Measurements from ENCODE around the gene SPOCK1. TPM values are rescaled to one million over a fixed set of nuclear protein-coding genes. Genes with fewer than 3 reads are reported as not detected.

SPOCK1 gene
- total RNA-seq, 1 experiment from 2014 or later: 4.0 TPM

DNA sequence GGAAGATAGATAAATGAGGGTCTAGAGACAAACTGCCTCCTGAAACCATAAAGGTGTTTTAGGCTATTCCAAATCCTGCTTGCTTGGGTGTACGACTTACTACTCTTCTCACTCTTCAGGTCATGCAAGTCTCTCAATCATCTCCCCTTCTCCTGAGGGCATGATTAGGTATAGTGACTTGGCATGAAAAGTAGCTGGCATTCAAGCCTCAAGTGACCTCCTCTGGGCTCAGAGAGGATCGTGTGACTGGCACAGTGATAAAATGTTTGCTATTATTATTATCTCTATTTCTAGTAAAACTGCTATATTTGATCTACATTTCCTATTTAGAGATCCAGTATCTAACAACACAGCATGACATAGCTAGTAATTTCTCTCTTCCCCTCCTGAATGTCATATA lies 494.8 kb downstream of the SPOCK1 start:
- H3K9me3 ChIP-seq (ENCODE audit: low read depth, low read length, poor library complexity, severe bottlenecking): no peaks in the 10 kb centered on the region
- BruUV-seq (replicated peaks): no TSS peak
- H3K36me3 ChIP-seq (ENCODE audit: insufficient read depth, low read length, poor library complexity, severe bottlenecking): no peaks in the 10 kb centered on the region
- H3K4me1 ChIP-seq (ENCODE audit: insufficient read depth, low read length, poor library complexity, severe bottlenecking): no peaks in the 10 kb centered on the region
- no peak for DNase-seq (ENCODE audit: low spot score)
- no peak for TF ChIP-seq EZH2 (IDR thresholded peaks at IDR 0.05; ENCODE audit: borderline replicate concordance, low read depth, low read length, poor library complexity, severe bottlenecking)
- TF ChIP-seq, protein P1, sequence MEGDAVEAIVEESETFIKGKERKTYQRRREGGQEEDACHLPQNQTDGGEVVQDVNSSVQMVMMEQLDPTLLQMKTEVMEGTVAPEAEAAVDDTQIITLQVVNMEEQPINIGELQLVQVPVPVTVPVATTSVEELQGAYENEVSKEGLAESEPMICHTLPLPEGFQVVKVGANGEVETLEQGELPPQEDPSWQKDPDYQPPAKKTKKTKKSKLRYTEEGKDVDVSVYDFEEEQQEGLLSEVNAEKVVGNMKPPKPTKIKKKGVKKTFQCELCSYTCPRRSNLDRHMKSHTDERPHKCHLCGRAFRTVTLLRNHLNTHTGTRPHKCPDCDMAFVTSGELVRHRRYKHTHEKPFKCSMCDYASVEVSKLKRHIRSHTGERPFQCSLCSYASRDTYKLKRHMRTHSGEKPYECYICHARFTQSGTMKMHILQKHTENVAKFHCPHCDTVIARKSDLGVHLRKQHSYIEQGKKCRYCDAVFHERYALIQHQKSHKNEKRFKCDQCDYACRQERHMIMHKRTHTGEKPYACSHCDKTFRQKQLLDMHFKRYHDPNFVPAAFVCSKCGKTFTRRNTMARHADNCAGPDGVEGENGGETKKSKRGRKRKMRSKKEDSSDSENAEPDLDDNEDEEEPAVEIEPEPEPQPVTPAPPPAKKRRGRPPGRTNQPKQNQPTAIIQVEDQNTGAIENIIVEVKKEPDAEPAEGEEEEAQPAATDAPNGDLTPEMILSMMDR (conservative IDR thresholded peaks at IDR 0.05; ENCODE audit: low read depth, low read length): no peak
- intact Hi-C loops (cut with micrococcal nuclease; ENCODE audit: unreplicated experiment): no loop called here
- ChIA-PET CTCF (no interaction called here), POLR2A (ENCODE audit: low non-redundant PET) (no interaction called here)
- H3K4me3 ChIP-seq (ENCODE audit: low read depth, low read length, poor library complexity, severe bottlenecking): no peak overlapping the region
- peaks cover 47% of the 10 kb centered on the region for H3K27me3 ChIP-seq (replicated peaks; ENCODE audit: insufficient read depth, low read depth, low read length, poor library complexity)
- no peak overlapping the region for H3K27ac ChIP-seq (ENCODE audit: low read depth, low read length, poor library complexity, severe bottlenecking)

GRCh38 chr5:137001026-137001569 lies 498.0 kb downstream of the SPOCK1 start:
- POLR2A ChIA-PET (ENCODE audit: low non-redundant PET): no interaction called here
- Histone ChIP-seq H3K4me3 (ENCODE audit: low read depth, low read length, poor library complexity, severe bottlenecking) (no peak overlapping the region), H3K27ac (ENCODE audit: low read depth, low read length, poor library complexity, severe bottlenecking) (no peak overlapping the region), H3K27me3 (replicated peaks; ENCODE audit: insufficient read depth, low read depth, low read length, poor library complexity) (peaks cover 48% of the 10 kb centered on the region), H3K4me1 (ENCODE audit: insufficient read depth, low read length, poor library complexity, severe bottlenecking) (no peaks in the 10 kb centered on the region), H3K9me3 (ENCODE audit: low read depth, low read length, poor library complexity, severe bottlenecking) (no peaks in the 10 kb centered on the region), H3K36me3 (ENCODE audit: insufficient read depth, low read length, poor library complexity, severe bottlenecking) (no peaks in the 10 kb centered on the region)
- CTCF ChIA-PET: no interaction called here
- DNase-seq (ENCODE audit: low spot score): no peak
- no peak for TF ChIP-seq EZH2 (IDR thresholded peaks at IDR 0.05; ENCODE audit: borderline replicate concordance, low read depth, low read length, poor library complexity, severe bottlenecking)
- TF ChIP-seq, protein P1 (conservative IDR thresholded peaks at IDR 0.05; ENCODE audit: low read depth, low read length): no peak
- BruUV-seq (replicated peaks): no TSS peak
- intact Hi-C loops (cut with micrococcal nuclease; ENCODE audit: unreplicated experiment): no loop called here

DNA sequence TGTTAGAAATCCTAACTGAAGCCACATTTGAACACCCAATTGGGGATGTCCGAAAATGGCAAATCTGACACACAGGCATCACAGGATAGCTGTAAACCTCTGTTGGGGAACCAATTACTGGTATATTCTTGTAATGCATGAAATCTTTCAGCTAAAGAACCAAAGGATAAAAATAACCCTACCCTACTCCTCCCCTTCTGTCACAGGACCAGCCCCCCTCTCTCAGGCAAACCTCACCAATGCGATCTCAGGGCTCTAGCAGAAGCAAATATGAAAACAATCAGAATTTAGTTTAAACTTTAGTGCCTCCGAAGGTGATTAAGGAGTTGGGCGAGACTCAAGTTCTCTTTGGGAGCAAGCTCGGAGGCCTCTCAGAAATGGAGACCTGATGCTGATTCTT lies 499.3 kb downstream of the SPOCK1 start:
- H3K36me3 ChIP-seq (ENCODE audit: insufficient read depth, low read length, poor library complexity, severe bottlenecking): no peaks in the 10 kb centered on the region
- POLR2A ChIA-PET (ENCODE audit: low non-redundant PET): no interaction called here
- no peak overlapping the region for H3K27ac ChIP-seq (ENCODE audit: low read depth, low read length, poor library complexity, severe bottlenecking)
- BruUV-seq (replicated peaks): no TSS peak
- no peaks in the 10 kb centered on the region for H3K9me3 ChIP-seq (ENCODE audit: low read depth, low read length, poor library complexity, severe bottlenecking)
- no peak for TF ChIP-seq EZH2 (IDR thresholded peaks at IDR 0.05; ENCODE audit: borderline replicate concordance, low read depth, low read length, poor library complexity, severe bottlenecking)
- TF ChIP-seq, protein P1 (conservative IDR thresholded peaks at IDR 0.05; ENCODE audit: low read depth, low read length): no peak
- CTCF ChIA-PET: no interaction called here
- no peak for DNase-seq (ENCODE audit: low spot score)
- H3K4me3 ChIP-seq (ENCODE audit: low read depth, low read length, poor library complexity, severe bottlenecking): no peak overlapping the region
- H3K27me3 ChIP-seq (replicated peaks; ENCODE audit: insufficient read depth, low read depth, low read length, poor library complexity): peaks cover 46% of the 10 kb centered on the region
- no peaks in the 10 kb centered on the region for H3K4me1 ChIP-seq (ENCODE audit: insufficient read depth, low read length, poor library complexity, severe bottlenecking)
- intact Hi-C loops (cut with micrococcal nuclease; ENCODE audit: unreplicated experiment): no loop called here

Measured in A673 (cell line).